ENCODE data around the gene MMP14.
A peak's percentile ranks its signal among the peaks of the same experiment; 100 is the strongest.

Gene MMP14

GRCh38 chr14:22843123-22843925, 6.9 kb downstream of the MMP14 start:
- peaks cover 8% of the 10 kb centered on the region for H3K4me1 ChIP-seq (ENCODE audit: insufficient read depth, insufficient read length)
- TF ChIP-seq SUZ12 (IDR thresholded peaks at IDR 0.05; ENCODE audit: extremely low read depth, insufficient read depth, insufficient read length): no peak
- TF ChIP-seq ZNF274 (IDR thresholded peaks at IDR 0.05; ENCODE audit: low read depth, low read length): no peak
- no peak for TF ChIP-seq YY1 (IDR thresholded peaks at IDR 0.05; ENCODE audit: insufficient read depth, insufficient read length)
- no peak overlapping the region for H3K4me3 ChIP-seq (ENCODE audit: insufficient read length, low read depth)
- H3K9me3 ChIP-seq (ENCODE audit: insufficient read depth, low read length): no peaks in the 10 kb centered on the region
- peaks cover 70% of the 10 kb centered on the region for H3K36me3 ChIP-seq (ENCODE audit: insufficient read depth, insufficient read length, low read length)
- H3K27me3 ChIP-seq (ENCODE audit: insufficient read depth, insufficient read length): no peaks in the 10 kb centered on the region
- DNase-seq (ENCODE audit: low read depth, low spot score): no peak
- H3K9ac ChIP-seq (ENCODE audit: insufficient read length, low read depth): no peak overlapping the region

- no peak overlapping the region for H3K4me3 ChIP-seq (ENCODE audit: insufficient read length, low read depth)
Measured at GRCh38 chr14:22844221-22845102, 8.1 kb downstream of the MMP14 start.

GRCh38 chr14:22845103-22845394, 8.7 kb downstream of the MMP14 start:
- Histone ChIP-seq H3K27me3 (ENCODE audit: insufficient read depth, insufficient read length) (no peaks in the 10 kb centered on the region), H3K4me1 (ENCODE audit: insufficient read depth, insufficient read length) (peaks cover 11% of the 10 kb centered on the region), H3K36me3 (ENCODE audit: insufficient read depth, insufficient read length, low read length) (peaks cover 64% of the 10 kb centered on the region), H3K4me3 (ENCODE audit: insufficient read length, low read depth) (no peak overlapping the region), H3K9ac (ENCODE audit: insufficient read length, low read depth) (no peak overlapping the region), H3K9me3 (ENCODE audit: insufficient read depth, low read length) (no peaks in the 10 kb centered on the region)
- TF ChIP-seq SUZ12 (IDR thresholded peaks at IDR 0.05; ENCODE audit: extremely low read depth, insufficient read depth, insufficient read length) (no peak), ZNF274 (IDR thresholded peaks at IDR 0.05; ENCODE audit: low read depth, low read length) (no peak), YY1 (IDR thresholded peaks at IDR 0.05; ENCODE audit: insufficient read depth, insufficient read length) (no peak)
- no peak for DNase-seq (ENCODE audit: low read depth, low spot score)

More at GRCh38 chr14:22844221-22845102, 8.1 kb downstream of the MMP14 start:
- Histone ChIP-seq H3K27me3 (ENCODE audit: insufficient read depth, insufficient read length) (no peaks in the 10 kb centered on the region), H3K36me3 (ENCODE audit: insufficient read depth, insufficient read length, low read length) (peaks cover 69% of the 10 kb centered on the region), H3K9me3 (ENCODE audit: insufficient read depth, low read length) (no peaks in the 10 kb centered on the region), H3K9ac (ENCODE audit: insufficient read length, low read depth) (no peak overlapping the region), H3K4me1 (ENCODE audit: insufficient read depth, insufficient read length) (peaks cover 11% of the 10 kb centered on the region)
- TF ChIP-seq SUZ12 (IDR thresholded peaks at IDR 0.05; ENCODE audit: extremely low read depth, insufficient read depth, insufficient read length) (no peak), ZNF274 (IDR thresholded peaks at IDR 0.05; ENCODE audit: low read depth, low read length) (no peak), YY1 (IDR thresholded peaks at IDR 0.05; ENCODE audit: insufficient read depth, insufficient read length) (no peak)
- DNase-seq (ENCODE audit: low read depth, low spot score): no peak

GRCh38 chr14:22845821-22846625, 9.6 kb downstream of the MMP14 start:
- no peaks in the 10 kb centered on the region for H3K27me3 ChIP-seq (ENCODE audit: insufficient read depth, insufficient read length)

GRCh38 chr14:22846811-22847307, 10.5 kb downstream of the MMP14 start:
- peaks cover 11% of the 10 kb centered on the region for H3K4me1 ChIP-seq (ENCODE audit: insufficient read depth, insufficient read length)
- H3K9ac ChIP-seq (ENCODE audit: insufficient read length, low read depth): no peak overlapping the region
- no peaks in the 10 kb centered on the region for H3K9me3 ChIP-seq (ENCODE audit: insufficient read depth, low read length)
- DNase-seq (ENCODE audit: low read depth, low spot score): no peak
- no peak overlapping the region for H3K4me3 ChIP-seq (ENCODE audit: insufficient read length, low read depth)
- no peaks in the 10 kb centered on the region for H3K27me3 ChIP-seq (ENCODE audit: insufficient read depth, insufficient read length)
- peaks cover 52% of the 10 kb centered on the region for H3K36me3 ChIP-seq (ENCODE audit: insufficient read depth, insufficient read length, low read length)
- TF ChIP-seq YY1 (IDR thresholded peaks at IDR 0.05; ENCODE audit: insufficient read depth, insufficient read length) (no peak), SUZ12 (IDR thresholded peaks at IDR 0.05; ENCODE audit: extremely low read depth, insufficient read depth, insufficient read length) (no peak), ZNF274 (IDR thresholded peaks at IDR 0.05; ENCODE audit: low read depth, low read length) (no peak)

More at GRCh38 chr14:22845821-22846625, 9.6 kb downstream of the MMP14 start:
- TF ChIP-seq SUZ12 (IDR thresholded peaks at IDR 0.05; ENCODE audit: extremely low read depth, insufficient read depth, insufficient read length) (no peak), YY1 (IDR thresholded peaks at IDR 0.05; ENCODE audit: insufficient read depth, insufficient read length) (no peak), ZNF274 (IDR thresholded peaks at IDR 0.05; ENCODE audit: low read depth, low read length) (no peak)
- no peaks in the 10 kb centered on the region for H3K9me3 ChIP-seq (ENCODE audit: insufficient read depth, low read length)
- H3K4me1 ChIP-seq (ENCODE audit: insufficient read depth, insufficient read length): peaks cover 11% of the 10 kb centered on the region
- DNase-seq (ENCODE audit: low read depth, low spot score): no peak
- peaks cover 60% of the 10 kb centered on the region for H3K36me3 ChIP-seq (ENCODE audit: insufficient read depth, insufficient read length, low read length)
- no peak overlapping the region for H3K9ac ChIP-seq (ENCODE audit: insufficient read length, low read depth)
- H3K4me3 ChIP-seq (ENCODE audit: insufficient read length, low read depth): no peak overlapping the region

- Histone ChIP-seq H3K9ac (ENCODE audit: insufficient read length, low read depth) (peak overlapping the region; percentile 1), H3K4me3 (ENCODE audit: insufficient read length, low read depth) (no peak overlapping the region), H3K27me3 (ENCODE audit: insufficient read depth, insufficient read length) (no peaks in the 10 kb centered on the region), H3K9me3 (ENCODE audit: insufficient read depth, low read length) (no peaks in the 10 kb centered on the region), H3K4me1 (ENCODE audit: insufficient read depth, insufficient read length) (peaks cover 13% of the 10 kb centered on the region), H3K36me3 (ENCODE audit: insufficient read depth, insufficient read length, low read length) (peaks cover 42% of the 10 kb centered on the region)
- TF ChIP-seq SUZ12 (IDR thresholded peaks at IDR 0.05; ENCODE audit: extremely low read depth, insufficient read depth, insufficient read length): no peak
- no peak for TF ChIP-seq YY1 (IDR thresholded peaks at IDR 0.05; ENCODE audit: insufficient read depth, insufficient read length)
- no peak for TF ChIP-seq ZNF274 (IDR thresholded peaks at IDR 0.05; ENCODE audit: low read depth, low read length)
- no peak for DNase-seq (ENCODE audit: low read depth, low spot score)
Measured at GRCh38 chr14:22847661-22848341, 11.4 kb downstream of the MMP14 start.
